Vagina (tissue), 2 donors: ENCODE data around the gene PRELID1. TPM values are rescaled to one million over a fixed set of nuclear protein-coding genes. Genes with fewer than 3 reads are reported as not detected.

Experiments
- DNase-seq, 2 donors: peaks; one replicate each; pipeline ENCODE4 v3.0.0-alpha.2; 2017; ENCODE audit errors: extremely low spot score in 2 of 2
- H3K27ac ChIP-seq: fragments of 200-600 bp; sonication (generic); one replicate; pipeline ENCODE4 v1.5.1; 2019
- H3K27me3 ChIP-seq: fragments of 200-600 bp; sonication (generic); one replicate; pipeline ENCODE4 v1.5.1; 2019
- H3K36me3 ChIP-seq, 2 donors: fragments of 200-600 bp; sonication (generic); one replicate each; pipeline ENCODE4 v1.5.1; 2017 to 2019
- H3K4me1 ChIP-seq: fragments of 200-600 bp; sonication (generic); one replicate; pipeline ENCODE4 v1.5.1; 2019
- H3K4me3 ChIP-seq, 2 donors: fragments of 200-600 bp; sonication (generic); 1 replicate in 1 of 2; 2 replicates in 1 of 2; pipeline ENCODE4 v1.5.1; 2016 to 2019
- H3K9me3 ChIP-seq: fragments of 200-600 bp; sonication (generic); one replicate; pipeline ENCODE4 v1.5.1; 2019
- POLR2A ChIP-seq, 2 donors: fragments of 450-650 bp; IDR thresholded peaks; one replicate each; pipeline ENCODE4 v1.6.1; 2017; ENCODE audit warnings: antibody characterized with exemption in 2 of 2, mild to moderate bottlenecking in 2 of 2, moderate library complexity in 2 of 2
- POLR2AphosphoS5 ChIP-seq, 2 donors: sonication (generic); formaldehyde crosslinking; IDR thresholded peaks; one replicate each; pipeline ENCODE4 v1.9.0; 2017; ENCODE audit warnings: antibody characterized with exemption in 2 of 2, mild to moderate bottlenecking in 2 of 2, low read depth in 1 of 2; ENCODE audit not compliant: insufficient read depth in 1 of 2
- intact Hi-C: fragments of 100-400 bp; cut with DNase I; formaldehyde crosslinking; loops from one replicate; pipeline ENCODE4 v1.15.1; 2023
- total RNA-seq: library from RNA; depleted of rRNA; stranded (reverse); fragments of >200 nt; gene quantifications from one replicate; pipeline ENCODE4 v1.2.3, GENCODE V29; 2016
- TF ChIP-seq, protein P1 (sequence below), 3 experiments: fragments of 450-650 bp in 2 of 3; fragments of 200-600 bp in 1 of 3; sonication (generic) in 1 of 3; IDR thresholded peaks; one replicate each; pipeline ENCODE4 v1.5.1; 2017 to 2019; ENCODE audit warnings: antibody characterized with exemption in 3 of 3, mild to moderate bottlenecking in 2 of 3, moderate library complexity in 2 of 3

Gene PRELID1
- total RNA-seq, 1 donor from 2014 or later = 93.3 TPM

DNA sequence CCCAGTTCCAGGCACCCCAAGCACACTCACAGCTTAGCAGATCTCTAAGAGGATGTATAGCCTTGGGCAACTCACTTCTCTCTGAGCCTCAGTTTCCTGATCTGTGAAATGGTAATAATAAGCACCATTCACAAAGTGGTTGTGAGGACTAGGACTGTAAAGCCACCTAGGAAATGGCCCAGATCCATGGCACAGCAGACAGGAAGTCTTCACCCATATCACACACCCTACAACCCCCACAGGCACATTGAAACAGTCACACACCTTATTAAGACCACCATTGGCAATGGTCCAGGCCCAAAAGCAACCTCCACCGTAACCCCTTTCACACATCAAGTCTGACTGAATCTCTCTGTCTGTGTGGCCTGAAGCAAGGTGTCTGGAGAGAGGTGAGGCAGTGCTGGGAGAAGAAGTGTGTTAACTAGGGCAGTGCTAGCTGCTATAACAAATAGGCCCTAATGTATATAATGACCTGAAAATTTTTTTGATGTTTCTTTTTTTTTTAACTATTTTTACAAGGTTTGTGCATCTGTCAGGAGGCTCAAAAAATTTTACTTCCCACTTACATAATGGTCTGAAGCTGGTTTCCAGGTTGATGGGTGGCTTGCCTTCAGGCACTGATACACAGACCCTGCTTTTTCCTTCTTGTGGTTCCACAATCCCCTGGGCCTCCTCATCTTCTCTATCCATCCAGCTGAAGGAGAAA, 51.7 kb downstream of the PRELID1 start:
- TF ChIP-seq, protein P1, sequence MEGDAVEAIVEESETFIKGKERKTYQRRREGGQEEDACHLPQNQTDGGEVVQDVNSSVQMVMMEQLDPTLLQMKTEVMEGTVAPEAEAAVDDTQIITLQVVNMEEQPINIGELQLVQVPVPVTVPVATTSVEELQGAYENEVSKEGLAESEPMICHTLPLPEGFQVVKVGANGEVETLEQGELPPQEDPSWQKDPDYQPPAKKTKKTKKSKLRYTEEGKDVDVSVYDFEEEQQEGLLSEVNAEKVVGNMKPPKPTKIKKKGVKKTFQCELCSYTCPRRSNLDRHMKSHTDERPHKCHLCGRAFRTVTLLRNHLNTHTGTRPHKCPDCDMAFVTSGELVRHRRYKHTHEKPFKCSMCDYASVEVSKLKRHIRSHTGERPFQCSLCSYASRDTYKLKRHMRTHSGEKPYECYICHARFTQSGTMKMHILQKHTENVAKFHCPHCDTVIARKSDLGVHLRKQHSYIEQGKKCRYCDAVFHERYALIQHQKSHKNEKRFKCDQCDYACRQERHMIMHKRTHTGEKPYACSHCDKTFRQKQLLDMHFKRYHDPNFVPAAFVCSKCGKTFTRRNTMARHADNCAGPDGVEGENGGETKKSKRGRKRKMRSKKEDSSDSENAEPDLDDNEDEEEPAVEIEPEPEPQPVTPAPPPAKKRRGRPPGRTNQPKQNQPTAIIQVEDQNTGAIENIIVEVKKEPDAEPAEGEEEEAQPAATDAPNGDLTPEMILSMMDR (IDR thresholded peaks at IDR 0.05) = no peak
- TF ChIP-seq POLR2A (IDR thresholded peaks at IDR 0.05) = no peak
- no peak for TF ChIP-seq POLR2AphosphoS5 (IDR thresholded peaks at IDR 0.05; ENCODE audit: insufficient read depth in 1 of 2, low read depth in 1 of 2)
- no peak overlapping the region for H3K4me3 ChIP-seq
- H3K9me3 ChIP-seq = no peaks in the 10 kb centered on the region
- no peak overlapping the region for H3K27ac ChIP-seq
- no peaks in the 10 kb centered on the region for H3K27me3 ChIP-seq
- intact Hi-C loops = no loop called here
- no peak for DNase-seq
- H3K36me3 ChIP-seq = no peaks in the 10 kb centered on the region
- peaks cover 21% of the 10 kb centered on the region for H3K4me1 ChIP-seq

DNA sequence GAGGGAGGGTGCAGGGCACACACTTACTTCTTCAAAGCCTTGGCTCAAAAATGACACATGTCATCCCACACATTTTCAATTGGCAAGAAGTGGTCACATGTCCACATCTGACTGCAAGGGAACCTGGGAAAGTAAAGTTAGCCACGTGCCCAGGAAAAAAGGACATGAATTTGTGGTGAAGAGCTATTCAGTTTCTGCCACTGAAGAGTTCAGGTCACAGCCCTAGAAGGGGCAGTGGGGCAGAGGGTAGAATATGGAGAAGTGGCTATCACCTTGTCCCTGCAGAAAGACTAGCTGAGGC, 52.2 kb downstream of the PRELID1 start:
- peaks cover 16% of the 10 kb centered on the region for H3K4me1 ChIP-seq
- H3K36me3 ChIP-seq = no peaks in the 10 kb centered on the region
- H3K27me3 ChIP-seq = no peaks in the 10 kb centered on the region
- intact Hi-C loops = no loop called here
- no peaks in the 10 kb centered on the region for H3K9me3 ChIP-seq
- H3K4me3 ChIP-seq = no peak overlapping the region
- no peak for DNase-seq
- TF ChIP-seq POLR2AphosphoS5 (IDR thresholded peaks at IDR 0.05; ENCODE audit: insufficient read depth in 1 of 2, low read depth in 1 of 2) (no peak), POLR2A (IDR thresholded peaks at IDR 0.05) (no peak)
- TF ChIP-seq, protein P1 (IDR thresholded peaks at IDR 0.05) = no peak
- H3K27ac ChIP-seq = no peak overlapping the region

Other genes starting within 250 kb of the PRELID1 start
- gene FGFR4, start 216.9 kb upstream of the PRELID1 start, total RNA-seq = 12.0 TPM
- gene NSD1, start 170.0 kb upstream of the PRELID1 start, total RNA-seq = 45.4 TPM
- 48.6 TPM for gene RAB24, start 80 bp upstream of the PRELID1 start, total RNA-seq
- gene MXD3, start 8.1 kb downstream of the PRELID1 start, total RNA-seq = 5.4 TPM
- 166 TPM for gene LMAN2, start 47.9 kb downstream of the PRELID1 start, total RNA-seq
- gene RGS14, start 54.1 kb downstream of the PRELID1 start, total RNA-seq = 49.1 TPM
- gene SLC34A1, start 80.6 kb downstream of the PRELID1 start, total RNA-seq = not detected
- not detected for gene PFN3, start 96.9 kb downstream of the PRELID1 start, total RNA-seq
- 5.2 TPM for gene F12, start 105.8 kb downstream of the PRELID1 start, total RNA-seq
- gene GRK6, start 122.9 kb downstream of the PRELID1 start, total RNA-seq = 28.7 TPM
- gene PRR7, start 143.0 kb downstream of the PRELID1 start, total RNA-seq = 1.2 TPM
- gene DBN1, start 169.8 kb downstream of the PRELID1 start, total RNA-seq = 69.0 TPM
- gene PDLIM7, start 193.8 kb downstream of the PRELID1 start, total RNA-seq = 118 TPM
- gene DOK3, start 206.0 kb downstream of the PRELID1 start, total RNA-seq = 12.0 TPM
- gene DDX41, start 213.2 kb downstream of the PRELID1 start, total RNA-seq = 125 TPM